ENCODE data around the gene CHRNB2. TPM values are rescaled to one million over a fixed set of nuclear protein-coding genes. Genes with fewer than 3 reads are reported as not detected.

CHRNB2 gene
- total RNA-seq, 1 donor from 2014 or later = 0.12 TPM

DNA sequence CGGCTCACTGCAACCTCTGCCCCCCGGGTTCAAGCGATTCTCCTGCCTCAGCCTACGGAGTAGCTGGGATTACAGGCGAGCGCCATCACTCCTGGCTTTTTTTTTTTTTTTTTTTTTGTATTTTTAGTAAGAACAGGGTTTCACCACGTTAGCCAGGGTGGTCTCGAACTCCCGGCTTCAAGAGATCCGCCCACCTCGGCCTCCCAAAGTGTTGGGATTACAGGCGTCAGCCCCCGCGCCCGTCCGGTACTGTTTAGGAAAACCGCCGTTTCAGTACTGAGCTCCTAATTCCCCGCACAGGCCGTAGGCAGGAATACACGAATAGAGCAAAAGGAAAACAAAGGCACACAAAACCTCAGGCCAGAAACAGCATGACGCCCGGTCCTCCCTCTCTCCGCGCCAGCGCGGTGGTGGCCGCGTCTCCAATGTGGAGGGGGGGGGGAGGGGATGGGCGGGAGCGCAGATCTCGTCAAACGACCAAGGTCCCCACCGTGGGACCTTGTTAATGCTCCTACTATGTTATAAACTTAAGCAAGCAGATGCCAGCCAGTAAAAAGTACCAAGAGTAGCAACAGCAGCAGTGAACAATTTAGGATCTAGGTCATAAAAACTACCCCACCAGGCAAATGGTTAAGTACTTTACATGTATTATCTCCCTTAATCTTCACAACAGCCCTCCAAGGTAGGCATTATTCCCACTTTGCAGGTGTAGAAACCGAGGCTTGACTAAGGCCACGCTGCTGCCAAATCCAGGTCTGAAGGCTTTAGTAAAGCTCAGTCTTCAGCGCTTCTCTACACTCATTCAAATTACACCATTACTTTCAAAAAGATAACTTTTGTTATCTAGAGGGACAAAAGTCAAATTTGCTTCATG lies 41.1 kb downstream of the CHRNB2 start:
- no peak for DNase-seq (ENCODE audit: extremely low read depth, low read depth, low spot score)

DNA sequence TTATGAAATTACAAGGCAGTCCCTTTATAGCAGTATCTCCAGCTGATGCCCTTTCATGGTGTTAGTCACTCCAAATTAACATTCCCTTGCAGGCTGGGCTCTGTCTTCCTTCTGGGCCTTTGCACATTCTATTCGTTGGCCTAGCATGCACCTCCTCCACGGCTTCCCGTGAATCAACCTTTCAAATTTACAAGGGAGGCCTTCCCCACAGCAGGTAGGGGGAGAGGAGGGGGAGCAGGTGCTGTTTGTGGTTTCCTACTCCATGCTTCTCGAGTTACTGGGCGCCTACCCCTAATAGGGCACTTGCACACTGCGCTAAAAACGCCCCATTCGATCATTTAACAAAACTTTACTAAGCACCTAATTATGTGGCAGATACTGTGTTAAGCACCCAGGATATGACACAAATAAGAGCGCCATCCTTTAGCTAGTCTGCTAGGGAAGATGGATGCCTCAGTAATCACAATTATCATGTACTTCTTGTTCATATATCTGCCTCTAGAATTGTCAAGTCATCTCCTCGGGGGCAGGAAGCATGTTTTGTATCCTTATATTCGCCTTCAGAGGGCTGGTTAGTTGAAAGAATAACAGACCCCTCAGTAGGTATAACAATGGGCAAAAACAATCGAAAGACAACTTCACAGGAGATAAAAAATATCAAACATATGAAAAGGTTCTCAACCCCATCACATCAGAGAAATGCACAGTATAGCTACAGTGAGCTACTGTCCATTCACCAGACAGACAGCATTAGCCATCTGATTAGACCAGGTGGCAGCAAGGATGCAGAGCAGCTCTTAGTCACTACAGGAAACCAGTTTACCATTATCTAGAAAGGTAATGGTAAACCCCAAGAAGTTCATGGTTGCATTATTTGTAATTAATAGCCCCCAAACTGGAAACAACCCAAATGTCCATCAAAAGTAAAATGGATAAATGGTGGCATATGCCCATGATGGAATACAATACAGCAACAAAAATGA lies 42.1 kb downstream of the CHRNB2 start:
- DNase-seq (ENCODE audit: extremely low read depth, low read depth, low spot score) = no peak

DNA sequence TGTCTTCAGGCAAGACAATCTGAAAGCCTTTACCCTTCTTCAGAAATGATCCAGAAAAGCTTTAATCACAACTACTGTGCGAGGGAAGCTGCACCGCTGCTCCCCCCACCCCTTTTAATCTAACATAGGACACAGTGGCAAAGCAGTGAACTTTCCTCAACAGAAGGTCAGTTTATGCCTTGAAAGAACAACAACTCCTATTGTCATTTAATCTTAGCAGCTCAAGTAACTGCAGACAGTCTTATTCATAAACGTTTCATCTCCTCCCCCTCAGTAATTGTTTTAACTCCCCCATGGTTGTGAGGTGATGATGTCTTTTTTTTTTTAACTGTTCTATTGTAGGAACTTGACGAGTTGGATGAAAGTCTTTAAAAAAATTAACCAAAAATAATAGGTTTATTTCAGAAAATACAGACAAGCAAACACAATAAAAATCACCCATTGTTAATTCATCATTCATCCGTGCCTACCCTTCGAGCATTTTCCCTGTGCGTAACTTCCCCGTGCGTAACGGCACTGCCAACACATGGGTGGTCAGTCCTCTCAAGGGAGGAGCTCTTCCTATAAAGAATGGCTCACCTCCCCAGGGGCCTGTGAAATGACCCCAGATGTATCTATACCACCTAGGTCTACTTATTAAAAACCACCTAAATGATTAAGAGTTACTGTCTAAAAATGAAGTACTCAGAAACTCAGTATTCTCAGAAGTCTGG lies 43.7 kb downstream of the CHRNB2 start:
- DNase-seq (ENCODE audit: extremely low read depth, low read depth, low spot score) = no peak

DNA sequence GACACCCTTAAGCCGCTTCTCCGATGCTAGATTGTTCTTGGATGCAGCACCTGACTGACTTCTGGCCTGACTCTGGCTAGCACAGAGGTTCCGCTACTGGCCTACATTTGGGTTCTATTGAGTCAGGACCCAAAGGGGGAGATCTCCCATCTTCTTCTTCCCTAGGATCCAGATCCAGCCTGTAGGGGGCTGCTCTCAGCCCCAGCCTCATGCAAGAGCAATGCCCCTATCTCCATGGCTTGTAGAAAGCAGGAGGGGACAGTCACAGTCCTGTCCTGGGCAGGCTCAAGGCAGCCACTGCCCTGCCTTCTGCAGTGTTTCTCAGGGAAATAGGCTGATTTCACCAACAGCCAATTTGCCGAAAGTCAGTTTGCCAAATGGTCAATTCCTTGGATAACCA lies 46.7 kb downstream of the CHRNB2 start:
- no peak for DNase-seq (ENCODE audit: extremely low read depth, low read depth, low spot score)

DNA sequence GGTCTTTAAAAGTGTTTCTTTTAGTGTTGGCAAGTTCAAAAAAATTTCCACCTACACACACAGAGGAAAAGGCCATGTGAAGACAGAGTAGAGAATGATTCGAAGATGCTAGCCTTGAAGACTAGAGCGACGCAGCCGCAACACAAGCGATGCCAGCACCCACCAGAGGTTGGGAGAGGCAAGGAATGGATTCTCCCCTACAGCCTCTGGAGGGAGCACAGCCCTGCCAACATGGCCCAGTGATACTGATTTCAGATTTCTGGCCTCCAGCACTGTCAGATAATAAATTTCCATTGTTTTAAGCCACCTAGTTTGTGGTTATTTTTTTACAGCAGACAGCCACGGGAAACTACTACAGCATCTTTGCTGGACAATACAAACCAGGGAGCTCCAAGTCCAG lies 47.3 kb downstream of the CHRNB2 start:
- DNase-seq (ENCODE audit: extremely low read depth, low read depth, low spot score) = no peak

DNA sequence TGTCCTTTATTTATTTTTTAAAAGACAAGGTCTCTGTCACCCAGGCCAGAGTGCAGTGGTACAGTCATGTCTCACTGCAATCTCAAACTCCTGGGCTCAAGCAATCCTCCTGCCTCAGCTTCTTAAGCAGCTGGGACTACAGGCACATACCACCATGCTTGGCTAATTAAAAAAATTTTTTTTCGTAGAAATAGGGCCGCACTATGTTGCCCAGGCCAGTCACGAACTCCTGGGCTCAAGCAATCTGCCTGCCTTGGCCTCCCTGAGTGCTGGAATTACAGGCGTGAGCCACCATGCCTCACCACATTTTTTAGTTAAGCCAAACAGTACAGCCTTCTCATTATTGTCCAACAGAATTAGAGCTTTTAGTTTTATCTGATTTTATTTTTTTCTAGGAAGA lies 47.8 kb downstream of the CHRNB2 start:
- DNase-seq (ENCODE audit: extremely low read depth, low read depth, low spot score) = no peak

DNA sequence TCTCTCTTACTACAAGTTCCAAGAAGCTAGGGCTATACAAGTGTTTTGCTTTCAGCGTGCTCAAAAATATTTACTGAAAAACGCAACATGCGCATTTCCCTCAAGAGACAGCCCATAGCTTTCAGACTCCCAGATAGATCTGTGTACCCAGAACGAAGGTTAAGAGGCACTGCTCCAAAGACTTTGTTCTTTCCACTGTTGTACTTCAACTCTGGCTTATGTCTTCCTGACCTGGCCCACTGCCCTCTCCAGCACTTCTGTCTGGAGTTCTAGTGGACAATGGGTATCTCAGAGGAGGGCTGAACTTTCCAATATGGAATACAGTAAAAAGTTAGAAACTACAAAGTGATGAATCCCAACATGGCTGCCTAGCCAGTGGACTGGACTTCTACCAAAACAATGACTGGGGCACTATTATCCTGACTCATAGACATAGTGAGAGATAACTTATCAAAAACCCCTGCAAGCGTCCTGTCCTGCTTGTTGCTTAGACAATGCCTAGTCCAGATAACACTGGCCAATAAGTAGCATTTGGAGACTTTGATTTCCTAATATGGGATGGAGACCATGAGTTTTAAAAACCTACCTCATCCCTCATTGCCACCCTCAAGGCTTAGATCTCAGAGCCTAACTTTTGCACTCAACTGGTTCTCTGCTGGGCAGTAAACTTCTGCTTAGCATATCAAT lies 49.2 kb downstream of the CHRNB2 start:
- no peak for DNase-seq (ENCODE audit: extremely low read depth, low read depth, low spot score)

DNA sequence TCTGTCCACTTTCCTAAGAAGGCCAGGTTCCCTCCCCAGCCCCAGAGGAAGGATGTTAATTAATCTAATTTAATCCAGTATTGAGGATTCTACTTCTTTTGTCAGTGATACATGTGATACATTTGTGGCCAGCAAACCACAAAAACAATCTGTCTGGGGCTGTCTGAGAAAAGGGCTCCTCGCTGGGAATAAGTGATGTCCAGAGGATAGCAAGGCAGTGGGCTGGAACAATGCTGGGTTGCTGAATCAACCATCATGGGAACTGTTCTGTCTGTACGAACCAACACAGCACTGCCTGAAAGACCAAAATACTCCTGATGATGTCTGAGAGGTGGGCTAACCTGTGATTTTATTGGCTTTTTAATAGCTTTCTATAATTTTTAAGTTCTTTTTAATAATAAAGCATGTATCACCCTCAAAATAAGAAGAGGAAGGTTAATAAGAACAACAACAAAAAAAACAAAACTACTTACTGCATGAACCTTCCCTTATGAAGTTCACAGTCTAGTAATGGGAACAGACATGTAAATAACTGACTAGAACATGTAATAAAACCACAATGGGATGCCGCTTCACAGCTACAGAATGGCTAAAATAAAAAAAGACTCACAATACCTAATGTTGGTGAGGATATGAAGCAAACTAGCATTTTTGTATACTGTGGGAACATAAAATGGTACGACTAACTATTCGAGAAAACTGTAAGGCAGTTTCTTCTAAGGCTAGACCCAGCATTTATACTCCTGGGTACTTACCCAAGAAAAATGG lies 51.8 kb downstream of the CHRNB2 start:
- DNase-seq (ENCODE audit: extremely low read depth, low read depth, low spot score) = no peak

DNA sequence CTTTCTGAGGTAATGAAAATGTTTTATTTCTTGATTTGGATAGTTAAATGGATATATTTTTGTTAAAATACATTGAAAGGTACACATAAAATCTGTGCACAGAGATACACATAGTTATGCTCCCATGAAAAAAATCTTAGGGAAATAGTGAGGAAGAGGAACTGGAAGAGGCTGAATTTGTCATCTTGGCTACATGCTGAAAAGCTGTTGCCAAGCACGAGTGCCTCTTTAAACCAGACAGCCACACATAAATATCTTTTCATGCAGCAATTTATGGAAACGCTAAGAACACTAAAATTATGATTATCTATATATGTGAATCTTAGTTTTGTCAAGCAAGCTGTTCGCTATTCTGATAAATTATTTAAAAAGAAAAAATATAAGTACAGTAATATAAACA lies 53.2 kb downstream of the CHRNB2 start:
- DNase-seq (ENCODE audit: extremely low read depth, low read depth, low spot score) = no peak

DNA sequence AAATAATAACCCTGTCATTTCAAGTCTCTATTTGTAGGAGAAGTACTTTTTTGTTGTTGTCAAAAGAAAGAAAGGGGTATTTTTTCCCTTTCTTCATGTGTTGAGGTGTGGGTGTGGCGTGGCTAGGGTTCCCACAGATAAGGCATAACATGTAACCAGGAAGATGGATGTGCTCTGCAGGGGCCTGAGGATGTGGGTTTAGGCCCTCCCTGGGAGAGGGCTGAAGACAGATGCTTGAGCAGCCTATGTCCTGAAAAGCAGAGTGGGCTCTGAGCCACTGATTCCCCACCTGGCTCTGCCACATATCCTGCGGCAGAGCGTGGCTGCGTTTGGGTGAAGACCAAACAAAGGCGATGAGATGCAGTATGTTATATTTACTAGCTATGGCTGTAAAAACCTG lies 54.3 kb downstream of the CHRNB2 start:
- no peak for DNase-seq (ENCODE audit: extremely low read depth, low read depth, low spot score)

DNA sequence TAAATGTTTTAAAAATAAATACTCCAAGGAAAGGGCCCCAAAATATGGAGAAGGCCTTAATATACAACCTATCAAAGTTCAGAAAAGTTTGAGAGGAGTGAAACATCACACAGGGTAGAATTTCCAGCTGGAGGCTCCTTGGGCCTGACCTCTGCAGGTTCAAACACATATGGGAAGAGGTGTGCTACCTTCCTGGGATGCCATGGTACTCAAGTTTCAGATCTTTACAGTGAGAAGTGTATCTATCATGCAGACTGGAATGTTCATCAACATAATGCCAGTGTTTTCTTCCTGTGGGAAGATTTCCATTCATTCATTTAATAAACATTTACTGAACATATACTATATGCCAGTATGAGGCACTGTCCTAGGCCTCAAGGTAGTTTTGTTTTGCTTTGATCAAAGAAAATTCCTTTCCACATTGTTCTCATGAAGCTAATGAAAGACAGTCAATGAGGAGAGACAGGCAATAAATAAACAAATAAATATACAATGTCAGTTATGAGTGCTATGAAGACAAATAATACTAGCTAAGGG lies 55.0 kb downstream of the CHRNB2 start:
- no peak for DNase-seq (ENCODE audit: extremely low read depth, low read depth, low spot score)

DNA sequence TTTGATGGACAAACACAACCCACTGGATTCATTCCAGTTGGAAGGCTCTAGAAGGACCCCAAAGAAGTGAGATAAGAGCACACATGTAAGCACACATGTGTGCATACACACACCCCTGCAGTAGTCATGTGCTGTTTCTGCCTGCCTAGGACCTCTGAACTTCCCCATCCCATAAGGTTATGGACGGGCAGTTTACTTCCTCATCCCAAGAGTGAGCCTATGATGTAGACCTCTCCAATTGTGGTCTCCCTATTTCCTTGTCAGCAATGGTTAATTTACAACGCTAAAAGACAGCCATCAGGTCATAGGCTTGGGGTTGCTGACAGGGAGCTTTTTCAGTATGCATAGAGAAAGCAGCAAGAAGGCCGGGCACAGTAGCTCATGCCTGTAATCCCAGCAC lies 55.8 kb downstream of the CHRNB2 start:
- DNase-seq (ENCODE audit: extremely low read depth, low read depth, low spot score) = no peak

DNA sequence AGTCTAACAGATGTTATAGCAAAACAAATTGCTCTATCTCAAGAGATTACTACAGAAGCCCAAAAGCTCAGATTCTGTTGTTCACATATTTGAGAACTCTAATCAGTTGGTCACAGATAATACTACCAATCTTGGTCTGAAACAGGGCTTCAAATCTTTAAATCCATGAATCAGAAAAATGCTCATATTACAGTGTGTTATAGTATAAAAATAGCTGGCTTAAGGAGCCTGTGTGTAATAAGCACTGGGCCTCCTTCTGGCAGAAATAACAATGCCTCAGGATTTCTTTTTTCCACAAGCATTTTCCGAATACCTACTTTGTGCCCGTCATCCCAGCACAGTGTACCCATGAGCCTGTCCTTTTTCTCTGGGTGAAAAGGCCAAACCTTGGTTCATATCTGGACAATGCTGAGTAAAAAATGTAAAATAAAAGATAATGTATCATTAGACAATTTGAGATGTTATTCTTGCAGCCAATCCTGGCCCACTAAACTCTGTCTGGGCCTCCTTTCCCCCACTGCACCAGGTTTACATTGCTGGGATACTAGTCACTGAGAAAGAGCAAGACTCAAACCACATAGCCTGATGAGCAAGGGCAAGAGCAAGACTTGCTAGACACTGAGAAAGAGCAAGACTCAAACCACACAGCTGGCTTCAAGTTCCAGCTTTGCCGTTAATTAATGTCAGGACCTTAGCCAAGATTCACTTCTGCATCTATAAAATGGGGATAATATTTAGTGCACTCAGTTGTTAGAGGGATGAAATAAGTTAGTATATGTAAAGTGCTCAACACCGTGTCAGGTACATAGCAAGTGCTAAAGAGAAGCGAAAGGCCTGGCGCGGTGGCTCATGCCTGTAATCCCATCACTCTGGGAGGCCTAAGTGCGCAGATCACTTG lies 57.4 kb downstream of the CHRNB2 start:
- no peak for DNase-seq (ENCODE audit: extremely low read depth, low read depth, low spot score)

DNA sequence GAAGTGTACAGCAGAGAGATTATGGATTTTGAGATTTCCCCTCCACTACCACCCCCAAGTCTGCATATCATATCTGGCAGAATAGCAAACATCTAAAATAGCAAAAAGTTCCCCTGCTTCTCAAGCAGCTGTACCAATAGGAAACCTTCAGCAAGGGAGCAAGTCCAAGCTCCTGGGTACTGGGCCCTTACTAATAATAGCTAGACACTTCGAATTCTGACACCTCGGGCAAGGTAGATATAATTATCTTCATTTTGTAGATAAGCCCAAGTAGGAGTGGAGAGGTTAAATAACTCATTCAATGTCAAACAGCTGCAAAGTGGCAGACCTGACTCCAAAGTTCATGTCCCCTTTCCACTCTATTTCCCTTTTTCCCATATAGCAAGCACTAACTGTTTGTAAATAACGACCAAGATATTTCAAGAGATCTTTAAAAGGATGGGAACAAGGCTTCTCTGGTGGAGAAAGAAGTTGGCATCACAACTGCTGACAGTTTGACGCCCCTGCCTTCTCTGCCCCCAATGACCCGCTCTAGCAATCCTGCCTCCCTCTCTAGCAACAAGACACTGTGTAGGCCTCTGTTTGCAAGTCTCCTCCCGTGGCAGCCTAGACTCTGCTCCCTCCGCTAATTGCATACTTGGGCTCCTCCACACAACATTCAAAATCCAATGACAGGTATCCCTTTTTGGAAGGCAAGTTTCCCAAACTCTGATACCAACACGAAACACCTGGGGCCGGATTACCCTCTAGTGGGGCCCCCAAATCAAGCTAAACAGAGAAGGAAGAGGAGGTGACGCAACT lies 59.1 kb downstream of the CHRNB2 start:
- DNase-seq (ENCODE audit: extremely low read depth, low read depth, low spot score) = no peak

DNA sequence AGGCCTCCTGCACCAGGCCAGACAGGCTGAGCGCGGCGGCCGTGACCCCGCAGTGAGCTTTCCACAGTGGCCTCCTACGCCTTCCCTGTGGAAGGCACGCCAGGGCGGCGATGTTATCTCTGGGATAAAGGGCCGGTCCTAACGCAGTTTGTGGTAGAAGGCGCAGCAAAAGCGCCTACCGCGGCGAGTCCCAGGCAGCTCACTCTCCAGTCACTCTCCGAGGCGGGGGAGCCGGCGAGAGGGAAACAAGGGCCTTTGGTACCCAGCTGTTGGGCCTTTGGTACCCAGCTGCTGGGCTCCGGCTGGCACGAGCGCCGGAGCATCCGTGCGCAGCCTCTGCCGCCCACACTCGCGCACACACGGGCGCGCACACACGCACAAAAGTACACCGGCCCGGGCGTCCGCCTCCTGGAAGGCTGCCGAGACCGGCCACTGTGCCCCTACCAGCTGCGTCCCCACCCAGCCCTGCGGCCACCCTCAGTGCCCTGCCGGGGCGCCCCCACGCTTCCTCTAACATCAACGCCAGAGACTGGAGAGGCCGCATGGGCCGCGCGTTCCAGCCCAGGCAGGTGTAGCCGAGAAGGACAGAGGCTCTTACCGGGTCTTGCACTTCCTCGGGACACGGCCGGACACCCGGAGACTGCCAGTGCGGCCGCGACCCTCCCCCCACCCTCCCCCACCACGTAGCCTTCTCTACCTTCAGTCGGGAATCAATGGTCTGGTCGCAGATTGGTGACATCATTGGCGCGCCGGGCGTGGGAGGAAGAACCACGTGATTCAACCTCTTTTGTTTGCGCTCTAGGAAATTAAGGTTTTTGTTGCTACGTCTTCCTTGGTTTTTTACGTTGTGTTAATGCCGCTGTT lies 59.9 kb downstream of the CHRNB2 start:
- DNase-seq (ENCODE audit: extremely low read depth, low read depth, low spot score) = peak; percentile 45

DNA sequence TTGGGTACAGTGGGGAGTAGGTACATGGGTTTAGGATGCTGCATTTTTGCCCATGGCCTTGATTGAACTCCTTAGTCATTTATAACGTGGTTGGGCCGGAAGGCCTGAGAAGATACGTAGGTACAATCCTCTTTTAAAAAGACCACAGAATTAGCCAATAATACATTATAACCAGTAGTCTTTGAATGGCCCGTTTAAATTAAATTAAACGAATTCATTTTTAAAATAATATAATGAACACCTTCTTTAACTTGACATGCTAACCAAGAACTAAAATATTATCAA lies 60.5 kb downstream of the CHRNB2 start:
- no peak for DNase-seq (ENCODE audit: extremely low read depth, low read depth, low spot score)

Measured in glomerular endothelial cell (primary cell).